DMS153 treated with DMSO at 0.1 percent for 48 hours (cell line): ENCODE results near the gene TRIP4.
A peak's percentile ranks its signal among the peaks of the same experiment; 100 is the strongest.
"Not testable (repeated sequence)": the region's sequence is repeated elsewhere in the genome, so short reads cannot be mapped to it uniquely, and the experiment has no call there.

ENCODE experiments used
- DNase-seq: peaks from one replicate; lab custom pipeline; 2025; ENCODE audit not compliant: unreplicated experiment; lab: John Stamatoyannopoulos, UW

TRIP4 gene

DNA sequence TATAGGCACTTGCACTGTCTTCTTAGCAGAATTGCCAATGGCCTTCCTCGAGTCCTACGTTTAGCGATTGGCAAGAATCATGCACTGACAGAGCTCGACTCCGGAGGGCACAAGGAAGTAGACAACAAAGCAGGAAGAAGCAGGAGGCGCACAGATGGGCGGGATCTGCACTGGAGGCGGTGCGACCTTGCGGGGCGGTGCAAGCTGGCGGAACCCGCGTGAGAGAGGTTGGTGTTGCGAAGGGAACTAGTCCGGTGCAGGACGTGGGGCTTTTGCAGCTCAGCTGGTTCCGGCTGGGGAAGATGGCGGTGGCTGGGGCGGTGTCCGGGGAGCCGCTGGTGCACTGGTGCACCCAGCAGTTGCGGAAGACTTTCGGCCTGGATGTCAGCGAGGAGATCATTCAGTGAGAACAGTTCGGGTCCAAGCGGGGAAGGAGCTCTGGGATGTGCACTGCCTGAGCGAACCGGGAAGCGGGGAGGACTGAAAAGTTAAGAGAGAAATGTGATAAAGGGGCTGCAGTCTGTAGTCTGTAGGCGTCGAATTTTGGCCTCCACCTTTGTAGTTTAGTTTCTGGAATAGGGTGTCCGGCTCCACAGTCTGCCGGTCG, at the start of gene TRIP4:
Gene TRIP4, plus strand, starts transcription at position 275 of the 607 bp plus-strand sequence. Its CDS starts 28 bp downstream, at position 303.
- DNase-seq, result peak; percentile 15

DNA sequence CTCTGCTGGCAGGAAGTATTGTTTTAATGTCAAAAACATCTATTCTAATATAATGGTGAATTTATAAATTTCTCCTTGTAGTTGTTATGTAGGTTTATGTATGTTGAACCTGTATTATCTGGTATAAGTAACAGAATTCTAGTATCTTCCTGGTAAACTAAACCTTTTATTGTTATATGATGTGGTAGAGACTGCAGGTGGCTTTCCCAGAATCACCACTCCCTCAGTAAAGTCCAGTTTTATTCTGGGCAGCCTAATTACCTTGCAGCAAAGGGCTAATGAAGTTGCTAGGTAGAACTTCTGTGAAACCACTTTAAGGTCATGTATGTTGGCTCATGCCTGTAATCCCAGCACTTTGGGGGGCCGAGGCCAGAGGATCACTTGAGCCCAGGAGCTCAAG, 47.3 kb upstream of the TRIP4 start:
- DNase-seq, result no peak

DNA sequence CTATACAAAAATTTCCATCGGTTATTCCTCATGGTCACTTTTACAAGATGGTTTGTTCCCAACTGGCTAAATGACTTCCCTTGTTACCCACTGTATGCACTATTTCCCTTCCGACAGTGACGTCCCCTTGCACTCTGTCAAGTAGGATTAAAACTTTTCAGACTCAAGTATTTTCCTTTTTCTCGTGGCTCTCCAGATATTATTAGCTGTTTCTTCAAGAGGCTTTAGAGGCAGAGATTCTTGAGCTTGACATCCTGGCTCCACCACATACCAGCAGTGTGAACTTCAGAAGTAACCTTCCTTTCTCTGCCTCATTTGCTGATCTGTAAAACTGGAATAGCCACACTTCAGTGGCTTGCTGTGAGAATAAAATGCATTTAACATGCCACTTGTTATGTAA, 45.7 kb upstream of the TRIP4 start:
- no peak for DNase-seq

DNA sequence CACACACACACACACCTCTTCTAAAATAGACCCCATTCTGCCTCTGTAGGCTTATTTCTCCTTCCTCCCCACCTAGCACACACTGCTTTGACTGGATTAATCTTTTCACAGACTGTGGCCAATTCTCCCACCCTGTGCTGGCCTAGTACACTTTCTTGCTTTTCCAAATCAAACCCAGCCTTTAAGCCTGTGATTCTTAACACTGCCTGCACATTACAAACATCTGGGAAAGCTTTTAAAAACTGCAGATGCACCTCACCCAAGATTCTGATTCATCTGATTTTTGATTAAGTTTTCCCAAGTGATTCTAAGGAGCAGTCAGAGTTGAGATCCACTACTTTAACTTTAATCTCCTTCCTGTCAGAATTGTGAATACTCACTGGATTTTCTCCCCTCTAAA, 44.4 kb upstream of the TRIP4 start:
- no peak for DNase-seq

DNA sequence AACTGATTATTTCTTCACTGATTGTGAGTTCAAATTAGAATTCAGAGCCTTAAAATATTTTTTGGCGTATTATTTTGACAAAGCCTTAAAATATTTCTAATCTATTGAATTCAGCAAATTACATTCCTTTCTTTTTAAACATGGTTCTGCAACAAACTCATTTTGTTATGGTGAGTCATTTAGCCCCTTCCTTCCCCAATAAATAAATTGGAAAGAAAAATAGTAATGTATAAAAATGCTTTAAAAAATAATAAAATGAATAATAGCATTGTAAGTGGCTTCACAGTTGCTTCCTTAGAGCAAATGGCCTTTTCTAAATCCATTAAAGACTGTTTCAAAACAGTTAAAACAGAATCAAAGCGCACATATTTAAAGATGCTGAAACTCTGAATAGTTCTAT, 43.8 kb upstream of the TRIP4 start:
- DNase-seq, result no peak

DNA sequence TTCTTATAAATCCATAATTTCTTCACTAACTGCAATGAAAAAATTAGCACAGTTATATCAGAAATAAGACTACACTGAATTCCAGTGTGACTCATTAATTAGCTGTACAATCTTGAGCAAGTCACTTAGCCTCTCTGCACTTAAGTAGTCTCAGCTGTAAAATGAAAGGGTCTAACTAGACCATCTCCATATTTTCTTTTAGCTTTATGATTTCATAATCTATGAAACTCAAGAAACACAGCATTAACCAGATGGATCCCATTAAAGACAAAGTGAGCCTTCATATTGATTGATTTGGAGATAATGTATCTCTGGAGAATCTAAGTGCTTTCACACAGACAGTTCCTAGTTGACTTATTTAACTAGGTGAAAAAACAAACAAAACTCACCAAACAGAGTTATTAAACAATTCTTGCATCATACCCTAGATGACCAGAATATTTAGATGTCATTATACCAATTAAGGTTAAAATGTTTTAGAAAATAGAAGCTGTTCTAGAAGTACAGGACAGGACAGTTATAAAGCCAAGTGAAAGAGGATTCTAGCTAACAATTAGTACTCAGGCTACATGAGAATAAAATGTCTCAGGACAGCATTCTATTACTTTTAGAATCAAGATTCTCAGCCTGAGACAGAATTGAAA, 42.9 kb upstream of the TRIP4 start:
- DNase-seq, result no peak

DNA sequence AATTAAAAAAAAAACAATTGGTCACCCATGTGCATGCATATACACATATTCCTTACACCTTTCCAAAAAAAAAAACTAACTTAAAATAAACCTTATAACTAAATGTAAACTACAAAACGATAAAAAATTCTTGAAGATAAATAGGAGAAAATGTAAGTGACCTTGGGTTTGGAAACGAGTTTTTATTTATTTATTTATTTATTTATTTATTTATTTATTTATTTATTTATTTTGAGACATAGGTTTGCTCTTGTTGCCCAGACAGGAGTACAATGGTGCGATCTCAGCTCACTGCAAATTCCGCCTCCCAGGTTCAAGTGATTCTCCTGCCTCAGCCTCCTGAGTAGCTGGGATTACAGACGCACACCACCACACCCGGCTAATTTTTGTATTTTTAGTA, 41.4 kb upstream of the TRIP4 start:
- not testable (repeated sequence) for DNase-seq

DNA sequence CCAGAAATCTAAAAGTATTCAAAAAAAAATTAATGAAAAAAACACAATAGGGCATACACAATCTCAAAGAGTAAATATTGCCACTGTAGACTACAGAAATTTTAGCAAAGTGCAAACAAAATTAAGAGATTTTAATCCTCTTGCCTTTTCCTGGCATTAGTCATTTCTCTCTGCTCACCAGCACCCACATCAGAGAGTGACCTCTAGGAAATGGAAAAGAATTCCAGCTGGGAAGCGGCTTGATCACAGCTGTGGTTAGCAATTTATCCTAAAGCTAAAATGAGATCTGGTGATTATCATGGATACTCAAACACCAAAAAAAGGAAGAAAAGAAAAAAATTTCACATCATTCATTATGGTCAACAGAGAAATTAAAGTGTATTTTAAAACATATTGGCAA, 39.2 kb upstream of the TRIP4 start:
- no peak for DNase-seq

DNA sequence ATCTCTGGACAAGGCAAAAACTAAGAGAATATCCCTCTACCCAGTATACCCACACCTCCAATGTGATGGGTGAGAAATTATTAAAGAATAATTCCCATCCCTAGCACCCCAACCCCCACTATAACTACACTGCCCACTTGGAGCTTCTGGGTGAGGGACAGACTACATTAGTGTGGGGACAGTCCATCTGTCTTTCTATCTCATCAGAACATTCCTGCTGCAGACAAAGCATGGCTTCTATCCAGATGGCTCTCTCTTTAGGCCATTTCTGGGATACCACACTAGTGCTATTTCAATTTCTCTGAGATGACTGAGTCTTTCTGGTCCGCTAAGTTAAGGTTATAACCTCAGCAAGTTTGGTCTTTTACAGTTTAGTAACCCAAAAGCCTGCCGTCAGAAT, 38.3 kb upstream of the TRIP4 start:
- no peak for DNase-seq

DNA sequence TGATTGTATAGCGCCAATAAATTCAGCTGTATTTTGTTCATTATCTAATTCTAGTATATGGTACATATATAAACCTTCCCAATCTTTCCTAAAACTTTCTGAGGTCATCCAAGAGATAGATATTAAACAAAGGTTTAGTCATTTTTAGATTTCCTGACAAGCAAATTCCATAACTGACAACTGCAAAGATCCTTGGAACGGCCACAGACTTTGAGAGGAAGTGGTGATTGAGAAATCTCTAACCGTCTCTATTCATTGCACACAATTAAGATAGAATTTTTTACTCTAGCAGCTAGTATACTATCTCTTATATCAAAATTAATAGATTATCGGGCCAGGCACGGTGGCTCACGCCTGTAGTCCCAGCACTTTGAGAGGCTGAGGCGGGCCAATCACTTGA, 36.4 kb upstream of the TRIP4 start:
- DNase-seq, result no peak

DNA sequence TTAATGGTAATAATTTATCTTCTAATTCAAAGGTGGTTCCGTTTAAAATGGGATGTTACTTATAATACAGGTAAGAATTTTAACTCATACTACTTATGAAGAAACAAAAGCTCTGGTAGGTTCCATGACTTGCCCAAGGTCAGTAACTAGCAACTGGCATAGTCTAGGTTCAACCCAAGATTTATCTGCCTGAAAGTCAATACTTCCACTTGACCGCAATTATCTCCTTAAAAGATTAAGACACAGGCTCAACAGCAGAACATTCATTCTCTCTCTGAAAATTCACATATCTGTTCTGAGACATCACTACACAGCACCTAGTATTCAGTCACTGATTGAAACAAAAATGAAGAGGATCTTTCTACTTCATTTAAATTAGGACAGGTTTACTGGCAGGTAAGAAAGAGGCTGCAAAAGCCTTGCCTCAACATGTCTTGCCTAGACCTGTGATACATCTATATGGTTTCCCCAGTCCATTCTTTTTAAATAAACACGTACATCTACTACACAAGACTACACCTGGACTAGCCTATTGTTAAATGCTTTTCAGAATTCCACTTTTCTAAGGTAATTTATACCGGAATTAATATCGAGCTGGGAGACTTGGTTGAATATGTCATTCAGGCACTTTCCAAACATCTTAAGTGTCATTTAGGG, 32.8 kb upstream of the TRIP4 start:
- DNase-seq, result no peak

DNA sequence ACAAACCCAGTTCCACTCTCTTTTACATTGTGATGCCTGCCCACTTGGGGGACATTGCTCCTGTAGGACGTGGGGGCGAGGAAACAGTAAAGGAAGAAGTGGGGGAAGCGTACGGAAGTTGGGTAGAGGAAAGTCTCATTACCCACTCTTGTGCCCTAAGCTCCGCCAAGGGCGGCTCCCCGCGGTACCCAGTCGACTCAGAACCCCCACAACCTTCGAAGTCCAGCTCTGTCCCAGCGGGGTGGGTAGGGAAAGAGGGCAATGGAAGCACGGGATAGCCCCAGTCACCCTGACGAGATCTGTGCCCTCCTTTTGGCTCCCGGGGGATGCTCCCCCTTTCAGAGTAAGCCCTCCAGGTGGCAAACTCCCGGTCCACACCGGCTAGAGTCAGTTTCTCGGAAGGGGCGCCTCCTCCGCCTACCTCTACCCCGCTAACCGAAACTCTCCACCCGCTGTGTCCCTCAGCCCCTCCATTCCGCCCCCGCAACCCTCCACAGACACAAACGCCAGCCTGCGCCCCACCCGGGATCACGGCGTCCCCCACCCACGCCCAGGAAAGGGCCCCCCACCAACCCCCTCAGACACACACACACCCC, 32.2 kb upstream of the TRIP4 start:
- DNase-seq, result no peak

DNA sequence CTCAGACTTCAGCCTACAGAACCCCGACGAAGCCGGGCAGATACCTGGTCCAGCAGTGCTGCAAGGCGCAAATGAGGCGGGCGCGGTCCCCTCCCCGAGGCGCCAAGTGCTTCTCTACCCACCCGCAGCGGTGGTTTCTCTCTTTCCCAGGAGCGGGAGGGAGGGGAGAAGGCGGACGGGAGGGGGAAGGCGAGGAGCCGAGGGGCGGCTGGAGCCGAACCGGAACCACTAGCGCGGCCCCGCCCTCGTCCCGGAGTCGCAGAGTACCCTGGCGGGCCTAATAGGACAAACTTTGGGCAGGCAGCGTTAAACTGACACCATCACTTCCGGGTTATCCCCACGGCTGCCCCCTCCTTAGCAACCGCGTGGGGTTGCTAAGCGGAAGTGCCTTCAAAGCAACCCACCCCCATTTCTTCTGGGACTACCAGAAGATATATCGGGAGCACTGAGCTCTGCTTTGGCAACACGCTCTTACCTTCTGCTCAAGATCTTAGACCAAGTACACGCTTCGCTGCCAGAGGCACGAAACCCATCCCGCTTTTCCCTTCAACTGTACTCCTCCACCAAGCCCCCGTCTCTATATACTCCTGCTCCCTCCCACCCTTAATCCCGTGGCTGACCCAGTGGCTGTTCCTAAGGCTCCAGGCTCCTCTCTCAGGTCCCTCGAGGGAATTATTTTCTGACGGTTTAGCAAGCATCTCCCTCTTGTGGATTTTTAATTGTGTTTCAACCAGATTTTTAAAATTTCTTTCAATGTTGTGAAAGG, 31.5 kb upstream of the TRIP4 start, which contains the start of gene CSNK1G1:
Gene CSNK1G1, minus strand, starts transcription at position 230 of the 766 bp plus-strand sequence. CDS start 55,674 bp downstream, outside the sequence.
- peak; percentile 54 for DNase-seq

DNA sequence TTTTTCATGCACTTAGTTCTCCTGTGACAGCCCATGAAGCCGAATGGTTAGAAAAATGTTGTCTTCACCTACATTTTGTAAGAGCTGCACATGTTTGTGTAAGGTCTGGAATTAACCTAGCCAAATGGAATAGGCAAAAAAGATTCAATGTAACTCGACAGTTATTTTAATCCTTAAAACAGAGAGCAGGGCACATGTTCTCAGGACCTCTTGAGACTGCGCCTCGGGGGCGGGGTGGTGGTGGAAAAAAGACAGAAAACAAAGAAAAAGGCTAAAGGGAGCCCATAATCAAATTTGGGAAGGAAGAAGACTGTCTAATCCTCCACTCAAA, 31.0 kb upstream of the TRIP4 start:
- no peak for DNase-seq

DNA sequence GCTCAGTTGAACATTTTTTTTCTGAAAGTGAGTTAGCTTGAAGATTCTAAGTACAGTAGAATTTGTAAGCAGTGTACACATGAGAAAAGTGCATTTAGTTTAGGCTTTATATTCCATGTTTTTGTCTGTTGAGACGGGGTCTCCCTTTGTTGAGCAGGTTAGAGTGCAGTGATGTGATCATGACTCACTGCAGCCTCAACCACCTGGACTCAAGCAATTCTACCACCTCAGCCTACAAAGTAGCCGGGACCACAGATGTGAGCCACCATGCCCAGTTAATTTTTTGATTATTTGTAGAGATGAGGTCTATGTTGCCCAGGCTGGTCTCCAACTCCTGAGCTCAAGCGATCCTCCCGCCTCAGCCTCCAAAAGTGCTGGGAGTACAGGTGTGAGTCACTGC, 26.4 kb upstream of the TRIP4 start:
- no peak for DNase-seq

DNA sequence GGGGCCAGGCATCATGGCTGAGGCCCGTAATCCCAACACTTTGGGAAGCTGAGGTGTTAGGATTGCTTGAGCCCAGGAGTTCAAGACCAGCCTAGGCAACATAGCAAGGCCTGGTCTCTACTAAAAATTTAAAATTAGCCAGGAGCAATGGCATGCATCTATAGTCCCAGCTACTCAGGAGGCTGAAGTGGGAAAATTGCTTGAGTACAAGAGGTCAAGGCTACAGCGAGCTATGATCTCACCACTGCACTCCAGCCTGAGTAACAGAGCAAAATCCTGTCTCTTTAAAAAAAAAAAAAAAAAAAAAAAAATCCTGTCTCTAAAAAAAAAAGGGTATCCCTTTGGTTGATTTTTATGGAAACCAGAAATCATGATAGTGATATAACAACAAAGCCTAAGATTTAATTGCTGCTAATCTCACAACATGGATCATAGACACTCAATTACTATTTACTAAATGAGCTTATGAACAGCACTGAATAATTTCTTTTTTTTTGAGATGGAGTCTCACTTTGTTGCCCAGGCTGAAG, 18.5 kb upstream of the TRIP4 start:
- no peak for DNase-seq

DNA sequence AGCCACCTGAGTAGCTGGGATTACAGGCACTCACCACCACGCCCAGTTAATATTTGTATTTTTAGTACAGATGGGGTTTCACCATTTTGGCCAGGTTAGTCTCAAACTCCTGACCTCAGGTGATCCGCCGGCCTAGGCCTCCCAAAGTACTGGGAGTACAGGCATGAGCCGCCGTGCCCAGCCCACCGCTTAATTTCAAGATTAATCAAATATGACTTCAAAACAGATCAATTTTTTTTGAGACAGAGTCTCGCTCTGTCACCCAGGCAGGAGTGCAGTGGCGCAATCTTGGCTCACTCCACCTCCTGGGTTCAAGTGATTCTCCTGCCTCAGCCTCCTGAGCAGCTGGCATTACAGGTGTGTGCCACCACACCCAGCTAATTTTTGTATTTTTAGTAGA, 16.3 kb upstream of the TRIP4 start:
- DNase-seq, result not testable (repeated sequence)

DNA sequence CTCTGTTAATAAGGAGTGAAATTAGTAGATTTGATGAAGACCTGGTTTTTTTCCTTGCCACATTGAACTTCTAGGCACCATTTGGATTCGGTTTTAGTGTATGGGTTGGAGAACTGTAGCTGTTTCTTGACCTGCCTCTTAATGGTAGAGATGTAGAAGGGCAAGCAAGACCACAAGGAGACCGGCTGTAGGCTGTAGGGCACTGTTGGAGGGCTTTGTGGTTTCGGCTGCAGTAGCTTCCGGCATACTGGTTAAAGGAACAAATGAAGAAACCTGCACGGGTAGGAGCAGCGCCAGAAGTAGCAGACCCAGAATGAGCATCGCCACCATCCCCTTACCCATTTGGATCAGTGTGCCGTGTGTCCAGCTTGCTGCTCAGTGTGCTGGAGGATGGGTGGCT, 14.3 kb upstream of the TRIP4 start:
- DNase-seq, result no peak

DNA sequence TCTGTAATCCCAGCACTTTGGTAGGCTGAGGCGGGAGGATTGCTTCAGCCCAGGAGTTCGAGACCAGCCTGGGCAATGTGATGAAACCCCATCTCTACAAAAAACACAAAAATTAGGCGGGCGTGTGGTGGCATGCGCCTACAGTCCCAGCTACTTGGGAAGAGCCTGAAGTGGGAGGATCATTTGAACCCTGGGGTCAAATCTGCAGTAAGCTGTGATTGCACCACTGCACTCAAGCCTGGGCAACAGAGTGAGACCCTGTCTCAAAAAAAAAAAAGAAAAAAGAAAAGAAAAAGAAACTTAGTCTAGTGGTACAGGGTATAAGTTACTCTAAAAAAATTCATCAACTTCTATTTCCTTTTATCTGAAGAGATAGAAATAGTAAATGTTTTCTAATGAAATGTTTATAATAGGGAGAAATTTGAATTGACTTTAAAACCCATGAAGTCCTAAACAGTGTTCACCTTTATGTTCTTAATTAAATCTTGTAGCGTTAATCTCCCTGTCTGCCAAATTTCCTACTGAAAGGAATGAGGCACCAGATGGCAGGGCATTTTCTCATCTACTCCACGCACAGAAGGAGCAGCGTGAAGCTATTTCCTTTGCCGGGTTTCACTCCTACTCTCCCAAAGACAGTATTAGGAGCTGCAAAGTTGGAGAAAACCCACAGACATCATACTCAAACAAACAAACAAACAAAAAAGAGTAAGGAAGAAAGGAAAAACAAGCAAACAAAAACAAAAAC, 8.2 kb upstream of the TRIP4 start:
- DNase-seq, result no peak

DNA sequence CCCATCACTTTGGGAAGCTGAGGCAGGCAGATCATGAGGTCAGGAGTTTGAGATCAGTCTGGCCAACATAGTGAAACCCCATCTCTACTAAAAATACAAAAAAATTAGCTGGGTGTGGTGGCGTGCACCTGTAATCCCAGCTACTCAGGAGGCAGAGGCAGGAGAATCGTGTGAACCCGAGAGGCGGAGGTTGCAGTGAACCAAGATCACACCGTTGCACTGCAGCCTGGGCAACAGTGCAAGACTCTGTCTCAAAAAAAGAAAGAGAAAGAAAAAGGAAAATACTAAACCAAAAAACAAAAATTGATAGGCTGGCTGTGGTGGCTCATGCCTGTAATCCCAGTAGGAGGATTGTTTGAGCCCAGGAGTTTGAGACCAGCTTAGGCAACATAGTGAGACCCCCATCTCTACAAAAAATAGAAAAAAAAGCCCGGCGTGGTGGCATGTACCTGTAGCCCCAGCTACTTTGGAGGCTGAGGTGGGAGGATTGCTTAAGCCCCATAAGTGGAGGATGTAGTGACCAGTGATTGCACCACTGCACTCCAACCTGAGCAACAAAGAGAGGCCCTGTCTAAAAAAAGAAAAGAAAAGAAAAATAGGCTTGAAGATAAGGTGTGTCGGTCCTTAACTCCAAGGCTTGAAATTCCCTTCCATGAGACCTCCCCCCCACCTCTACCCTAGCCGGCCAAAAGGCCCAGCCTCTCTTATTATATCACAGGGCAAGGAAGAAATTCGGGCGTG, 7.3 kb upstream of the TRIP4 start:
- DNase-seq, result not testable (repeated sequence)
